Stomach (tissue), 4 donors: Measurements from ENCODE around the gene HDLBP.

Experiments
- CTCF ChIP-seq, 7 experiments: fragments of 450-650 bp in 4 of 7; fragments of 200-600 bp in 3 of 7; sonication (generic) in 3 of 7; IDR thresholded peaks; one replicate each; pipeline ENCODE4 v1.5.1; 2016 to 2019; ENCODE audit warnings: antibody characterized with exemption in 7 of 7, control low read depth in 2 of 7, mild to moderate bottlenecking in 1 of 7
- EP300 ChIP-seq: sonication (generic); formaldehyde crosslinking; IDR thresholded peaks from one replicate; pipeline ENCODE4 v1.6.1; 2017; ENCODE audit warnings: antibody characterized with exemption
- POLR2A ChIP-seq, 4 donors: fragments of 450-650 bp; IDR thresholded peaks; one replicate each; pipeline ENCODE4 v1.6.1; 2016; ENCODE audit warnings: antibody characterized with exemption in 4 of 4, control low read depth in 2 of 4, mild to moderate bottlenecking in 1 of 4, moderate library complexity in 1 of 4
- POLR2AphosphoS5 ChIP-seq, 3 donors: sonication (generic); formaldehyde crosslinking; IDR thresholded peaks; one replicate each; pipeline ENCODE4 v1.6.1; 2016; ENCODE audit warnings: antibody characterized with exemption in 3 of 3

GRCh38 chr2:241187101-241187917 lies 128.2 kb downstream of the HDLBP start:
- TF ChIP-seq CTCF (IDR thresholded peaks at IDR 0.05) (no peak), POLR2AphosphoS5 (IDR thresholded peaks at IDR 0.05) (no peak), POLR2A (IDR thresholded peaks at IDR 0.05) (no peak), EP300 (no peak)
